GM13976 (cell line): ENCODE results near the gene ERBB4.

Experiments used
- DNase-seq: peaks from one replicate; pipeline ENCODE4 v3.0.0; 2012; ENCODE audit warnings: low spot score
- CTCF ChIP-seq: IDR thresholded peaks from 2 replicates; pipeline ENCODE4 v1.5.1; 2012; ENCODE audit warnings: borderline replicate concordance, mild to moderate bottlenecking; ENCODE audit not compliant: insufficient read depth; ENCODE audit errors: extremely low read depth, missing control alignments, control extremely low read depth
- in situ Hi-C: fragments of 300-500 bp; cut with MboI; formaldehyde crosslinking; loops from one replicate; pipeline ENCODE4 v1.12.0; 2022; ENCODE audit warnings: low sequenced_read_pairs, mixed read lengths, inconsistent platforms; ENCODE audit not compliant: unreplicated experiment

The ERBB4 gene

GRCh38 chr2:212345966-212346365 lies 192.6 kb downstream of the ERBB4 start:
- in situ Hi-C loops = no loop called here
- no peak for TF ChIP-seq CTCF
- no peak for DNase-seq

- in situ Hi-C loops = no loop called here
- no peak for DNase-seq
Observed at GRCh38 chr2:212344131-212344530, 194.5 kb downstream of the ERBB4 start.

GRCh38 chr2:212343167-212343566 lies 195.4 kb downstream of the ERBB4 start:
- DNase-seq = no peak
- TF ChIP-seq CTCF = no peak
- in situ Hi-C loops = no loop called here

More at GRCh38 chr2:212344131-212344530, 194.5 kb downstream of the ERBB4 start:
- no peak for TF ChIP-seq CTCF

GRCh38 chr2:212337486-212338343 lies 200.9 kb downstream of the ERBB4 start:
- in situ Hi-C loops = no loop called here
- no peak for DNase-seq
- TF ChIP-seq CTCF = no peak

GRCh38 chr2:212337036-212337435 lies 201.6 kb downstream of the ERBB4 start:
- in situ Hi-C loops = no loop called here
- no peak for TF ChIP-seq CTCF
- no peak for DNase-seq

- in situ Hi-C loops = no loop called here
- no peak for DNase-seq
- no peak for TF ChIP-seq CTCF
Observed at GRCh38 chr2:212330263-212330662, 208.3 kb downstream of the ERBB4 start.
